ENCODE results near the gene GAMT. TPM values are rescaled to one million over a fixed set of nuclear protein-coding genes. Genes with fewer than 3 reads are reported as not detected.
A peak's percentile ranks its signal among the peaks of the same experiment; 100 is the strongest.

GAMT gene
- total and polyA plus RNA-seq, 2 of the 13 experiments (the other 11 are each of a cell fraction or from before 2014, with no cell fraction given) = 115 to 124 TPM

DNA sequence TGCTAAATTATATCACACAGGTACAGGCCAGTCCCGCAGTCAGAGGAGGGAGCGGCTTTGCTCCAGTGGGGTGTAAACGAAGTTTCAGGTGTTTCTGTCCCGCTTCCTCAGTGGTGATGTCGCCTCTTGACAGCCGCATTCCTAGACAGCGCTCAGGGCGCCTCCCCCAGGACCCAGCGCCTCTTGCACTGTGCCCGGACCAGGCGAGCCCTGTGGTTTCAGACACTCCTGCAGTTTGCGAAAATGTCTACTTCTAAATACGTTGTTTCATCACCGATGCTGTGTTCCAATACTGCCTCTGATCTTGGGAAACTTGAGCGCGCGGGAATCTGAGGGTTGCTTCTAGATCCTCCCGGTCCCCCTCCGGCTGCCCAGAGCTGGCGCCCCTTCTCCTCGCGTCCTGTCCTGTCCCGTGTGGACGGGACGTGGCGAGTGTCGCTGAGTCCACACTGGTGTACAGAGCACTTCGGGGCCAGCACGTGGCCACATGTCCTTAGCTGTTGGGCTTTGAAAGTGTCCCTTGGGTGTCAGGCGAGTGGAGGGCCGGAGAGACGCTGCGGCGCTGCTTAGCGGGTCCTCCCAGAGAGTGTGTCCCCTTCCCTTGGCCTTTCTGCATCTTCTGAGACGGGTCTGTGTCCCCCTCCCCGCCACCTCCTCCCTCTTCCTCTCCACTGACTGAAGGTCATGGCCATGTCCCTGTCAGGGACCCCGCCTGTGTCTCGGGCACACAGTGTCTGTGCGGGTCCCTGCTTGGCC, 22.3 kb upstream of the GAMT start (continued):
- TF ChIP-seq ZNF800 (CRISPR knock-in tag; IDR thresholded peaks at IDR 0.05) = no peak
- TF ChIP-seq PRDM15 (CRISPR knock-in tag; IDR thresholded peaks at IDR 0.05) = no peak
- TF ChIP-seq KDM5B (CRISPR knock-in tag; IDR thresholded peaks at IDR 0.05; ENCODE audit: borderline replicate concordance) = no peak
- peak; percentile 16; the same call in 1 of the 2 replicates for TF ChIP-seq HNF4G (IDR thresholded peaks at IDR 0.05; ENCODE audit: borderline replicate concordance, low read depth, low read length)
- no peak for TF ChIP-seq HNF4G (CRISPR knock-in tag; IDR thresholded peaks at IDR 0.05; ENCODE audit: borderline replicate concordance, low read depth)
- no peak for TF ChIP-seq XBP1 (CRISPR knock-in tag; IDR thresholded peaks at IDR 0.05)
- TF ChIP-seq MXD1 (CRISPR knock-in tag; IDR thresholded peaks at IDR 0.05) = no peak
- no peak for TF ChIP-seq AHR (CRISPR knock-in tag; IDR thresholded peaks at IDR 0.05)
- no peak for TF ChIP-seq ZSCAN29 (CRISPR knock-in tag; conservative IDR thresholded peaks at IDR 0.05)
- no peak for TF ChIP-seq NFATC3 (CRISPR knock-in tag; IDR thresholded peaks at IDR 0.05)
- TF ChIP-seq CENPT (CRISPR knock-in tag; IDR thresholded peaks at IDR 0.05; ENCODE audit: low read depth) = no peak
- TF ChIP-seq ZNF781 (CRISPR knock-in tag; IDR thresholded peaks at IDR 0.05; ENCODE audit: borderline replicate concordance, not compliant biosample characterization) = no peak
- no peak for TF ChIP-seq HMG20B (CRISPR knock-in tag; conservative IDR thresholded peaks at IDR 0.05)
- TF ChIP-seq HNRNPL (IDR thresholded peaks at IDR 0.05; ENCODE audit: low read depth, low read length) = 0 out of 2 replicates have a peak, but pooled peaks have one; percentile 1
- TF ChIP-seq ATM (IDR thresholded peaks at IDR 0.05; ENCODE audit: borderline replicate concordance) = no peak
- TF ChIP-seq, protein P1, sequence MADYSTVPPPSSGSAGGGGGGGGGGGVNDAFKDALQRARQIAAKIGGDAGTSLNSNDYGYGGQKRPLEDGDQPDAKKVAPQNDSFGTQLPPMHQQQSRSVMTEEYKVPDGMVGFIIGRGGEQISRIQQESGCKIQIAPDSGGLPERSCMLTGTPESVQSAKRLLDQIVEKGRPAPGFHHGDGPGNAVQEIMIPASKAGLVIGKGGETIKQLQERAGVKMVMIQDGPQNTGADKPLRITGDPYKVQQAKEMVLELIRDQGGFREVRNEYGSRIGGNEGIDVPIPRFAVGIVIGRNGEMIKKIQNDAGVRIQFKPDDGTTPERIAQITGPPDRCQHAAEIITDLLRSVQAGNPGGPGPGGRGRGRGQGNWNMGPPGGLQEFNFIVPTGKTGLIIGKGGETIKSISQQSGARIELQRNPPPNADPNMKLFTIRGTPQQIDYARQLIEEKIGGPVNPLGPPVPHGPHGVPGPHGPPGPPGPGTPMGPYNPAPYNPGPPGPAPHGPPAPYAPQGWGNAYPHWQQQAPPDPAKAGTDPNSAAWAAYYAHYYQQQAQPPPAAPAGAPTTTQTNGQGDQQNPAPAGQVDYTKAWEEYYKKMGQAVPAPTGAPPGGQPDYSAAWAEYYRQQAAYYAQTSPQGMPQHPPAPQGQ (CRISPR knock-in tag; IDR thresholded peaks at IDR 0.05; ENCODE audit: borderline replicate concordance) = no peak
- no peak for TF ChIP-seq TEAD3 (CRISPR knock-in tag; optimal IDR thresholded peaks at IDR 0.05; ENCODE audit: borderline replicate concordance)
- TF ChIP-seq DRAP1 (CRISPR knock-in tag; IDR thresholded peaks at IDR 0.05) = no peak
- no peak for TF ChIP-seq HIVEP1 (CRISPR knock-in tag; IDR thresholded peaks at IDR 0.05)

All from HepG2 (cell line).